GM21515 (cell line): ENCODE results near the gene TAS2R19.
"Not testable (repeated sequence)": the region's sequence is repeated elsewhere in the genome, so short reads cannot be mapped to it uniquely, and the experiment has no call there.

Experiments
- ATAC-seq: cut with Tn5 transposase; IDR thresholded peaks from one replicate; pipeline ENCODE4 v1.9.1; 2021; ENCODE audit not compliant: unreplicated experiment

TAS2R19 gene, protein sequence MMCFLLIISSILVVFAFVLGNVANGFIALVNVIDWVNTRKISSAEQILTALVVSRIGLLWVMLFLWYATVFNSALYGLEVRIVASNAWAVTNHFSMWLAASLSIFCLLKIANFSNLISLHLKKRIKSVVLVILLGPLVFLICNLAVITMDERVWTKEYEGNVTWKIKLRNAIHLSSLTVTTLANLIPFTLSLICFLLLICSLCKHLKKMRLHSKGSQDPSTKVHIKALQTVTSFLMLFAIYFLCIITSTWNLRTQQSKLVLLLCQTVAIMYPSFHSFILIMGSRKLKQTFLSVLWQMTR

GRCh38 chr12:11022520-11022919, at the start of gene TAS2R19:
TSS of gene TAS2R19 (minus strand) at chr12:11022620. CDS start at chr12:11022571, 49 bp downstream.
- no peak for ATAC-seq

DNA sequence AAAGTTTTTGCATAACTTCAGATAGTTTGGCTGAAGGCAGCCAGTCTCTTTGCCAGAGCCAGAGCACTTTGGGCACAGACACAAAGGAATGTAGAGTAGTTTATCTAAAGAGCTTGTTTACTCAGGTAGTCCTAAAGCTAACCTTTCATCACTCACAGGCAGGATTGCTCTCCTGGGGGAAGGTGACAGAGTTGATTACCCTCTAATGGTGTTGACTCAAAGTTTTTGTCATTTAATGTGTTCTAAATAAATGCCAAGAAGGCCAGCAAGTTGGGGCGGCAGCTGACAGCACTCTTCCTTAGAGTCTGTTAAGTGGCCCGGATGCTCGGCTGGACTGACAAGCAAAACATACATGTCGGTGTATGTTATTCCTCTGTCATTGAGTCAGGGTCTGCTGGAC, 49.0 kb upstream of the TAS2R19 start:
- no peak for ATAC-seq

- no peak for ATAC-seq
Observed at GRCh38 chr12:11070999-11071398, 48.6 kb upstream of the TAS2R19 start.

DNA sequence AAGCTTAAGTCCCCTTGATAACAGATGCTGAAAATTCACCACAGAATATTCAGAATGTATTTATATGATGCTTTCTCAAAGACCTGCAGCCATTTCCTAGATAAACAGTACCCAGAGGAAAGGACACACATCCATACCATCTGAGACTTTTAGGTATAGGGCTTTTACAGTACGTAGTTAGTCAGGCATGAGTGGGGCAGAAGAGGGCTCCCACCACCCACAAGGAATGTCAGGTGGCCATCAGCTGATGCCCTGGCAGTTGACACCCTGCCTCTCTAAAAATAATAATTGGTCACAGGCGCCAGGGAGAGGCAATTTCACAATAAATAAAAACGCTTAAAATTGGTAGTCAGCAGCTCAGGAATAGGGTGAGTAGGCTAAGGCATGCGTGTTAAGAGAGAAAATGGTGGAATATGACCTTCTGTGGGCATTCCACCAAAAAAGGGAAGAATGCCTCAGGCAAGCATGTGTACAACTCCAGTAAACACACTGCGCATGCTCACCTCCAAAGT, 47.5 kb upstream of the TAS2R19 start:
- no peak for ATAC-seq

GRCh38 chr12:11067514-11067913, 45.1 kb upstream of the TAS2R19 start:
- no peak for ATAC-seq

DNA sequence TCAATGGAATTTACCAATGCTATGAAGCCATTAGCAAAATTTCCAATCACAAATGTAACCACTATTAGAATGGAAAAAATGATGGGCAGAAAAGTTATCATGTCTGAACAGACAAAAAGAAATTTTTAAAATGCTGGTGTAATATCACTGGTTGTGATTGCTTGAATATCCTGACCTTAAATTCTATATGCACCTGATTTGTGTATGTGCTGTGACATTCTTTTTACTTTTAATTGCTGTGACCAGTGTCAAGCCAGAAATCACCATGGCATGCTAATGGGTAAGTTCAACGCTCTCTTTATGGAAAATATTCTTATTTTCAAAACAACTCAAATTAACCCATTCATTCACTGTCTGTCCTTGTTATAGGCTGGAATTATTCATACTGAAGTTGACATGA, 39.8 kb upstream of the TAS2R19 start, which contains the start of gene TAS2R46:
Gene TAS2R46 (minus strand): TSS at position 101 of the 400 bp plus-strand sequence. CDS start 0 bp downstream, at position 101.
- not testable (repeated sequence) for ATAC-seq

GRCh38 chr12:11059784-11060183, 37.4 kb upstream of the TAS2R19 start:
- ATAC-seq, result no peak

GRCh38 chr12:11059041-11059440, 36.6 kb upstream of the TAS2R19 start:
- no peak for ATAC-seq

DNA sequence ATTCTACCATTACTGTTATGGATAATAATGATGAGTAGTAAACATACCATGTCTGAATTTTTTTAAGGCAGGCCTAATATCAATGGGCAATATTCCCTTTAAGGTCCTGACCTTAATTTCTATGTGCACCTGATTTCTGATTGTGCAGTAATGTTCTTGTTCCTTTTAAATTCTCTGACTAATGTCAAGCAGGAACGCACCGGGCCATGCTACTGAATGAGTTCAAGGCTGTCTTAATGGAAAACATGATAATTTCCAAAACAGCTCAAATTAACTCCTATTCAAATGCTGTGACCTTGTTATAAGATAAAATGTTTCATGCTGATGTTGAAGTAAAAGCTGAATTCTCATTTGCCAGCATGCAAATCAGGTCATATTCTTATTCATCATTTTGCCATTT, 32.9 kb upstream of the TAS2R19 start:
- no peak for ATAC-seq

DNA sequence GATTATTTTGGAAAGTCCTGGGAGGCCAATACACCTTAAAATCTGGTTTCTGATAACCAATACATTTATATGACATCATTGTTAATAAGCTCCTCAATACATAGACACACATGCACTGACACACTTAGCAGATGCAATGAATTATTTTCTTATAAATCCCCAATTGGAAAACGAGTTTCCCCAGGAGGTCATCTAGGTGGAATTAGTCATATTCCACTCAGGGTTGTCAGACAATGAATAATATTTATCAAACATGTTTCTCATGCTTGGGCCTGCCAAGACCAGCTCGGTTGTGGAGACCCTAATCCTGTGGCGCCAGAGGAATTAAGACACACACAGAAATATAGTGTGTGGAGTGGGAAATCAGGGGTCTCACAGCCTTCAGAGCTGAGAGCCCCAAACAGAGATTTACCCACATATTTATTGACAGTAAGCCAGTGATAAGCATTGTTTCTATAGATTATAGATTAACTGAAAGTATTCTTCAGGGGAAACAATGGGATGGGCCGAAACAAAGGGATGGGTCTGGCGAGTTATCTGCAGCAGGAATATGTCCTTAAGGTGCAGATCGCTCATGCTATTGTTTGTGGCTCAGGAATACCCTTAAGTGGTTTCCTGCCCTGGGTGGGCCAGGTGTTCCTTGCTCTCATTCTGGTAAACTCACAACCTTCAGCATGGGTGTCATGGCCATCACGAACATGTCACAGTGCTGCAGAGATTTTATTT, 27.5 kb upstream of the TAS2R19 start:
- not testable (repeated sequence) for ATAC-seq

GRCh38 chr12:11041366-11041765, 18.9 kb upstream of the TAS2R19 start:
- not testable (repeated sequence) for ATAC-seq

DNA sequence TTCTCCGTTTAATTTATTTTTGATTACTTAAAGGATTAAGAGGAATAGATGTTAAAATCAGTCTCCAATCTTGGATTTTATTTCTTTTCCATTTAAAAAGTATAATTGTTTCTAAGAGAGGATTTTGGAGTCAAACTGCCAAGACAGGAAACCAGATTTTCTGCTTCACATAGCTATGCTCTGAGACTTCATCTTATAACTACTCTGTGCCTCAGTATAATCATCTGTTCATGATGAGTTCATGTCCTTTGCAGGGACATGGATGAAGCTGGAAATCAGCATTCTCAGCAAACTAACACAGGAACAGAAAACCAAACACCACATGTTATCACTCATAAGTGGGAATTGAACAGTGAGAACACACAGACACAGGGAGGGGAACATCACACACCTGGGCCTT, 17.7 kb upstream of the TAS2R19 start:
- no peak for ATAC-seq

DNA sequence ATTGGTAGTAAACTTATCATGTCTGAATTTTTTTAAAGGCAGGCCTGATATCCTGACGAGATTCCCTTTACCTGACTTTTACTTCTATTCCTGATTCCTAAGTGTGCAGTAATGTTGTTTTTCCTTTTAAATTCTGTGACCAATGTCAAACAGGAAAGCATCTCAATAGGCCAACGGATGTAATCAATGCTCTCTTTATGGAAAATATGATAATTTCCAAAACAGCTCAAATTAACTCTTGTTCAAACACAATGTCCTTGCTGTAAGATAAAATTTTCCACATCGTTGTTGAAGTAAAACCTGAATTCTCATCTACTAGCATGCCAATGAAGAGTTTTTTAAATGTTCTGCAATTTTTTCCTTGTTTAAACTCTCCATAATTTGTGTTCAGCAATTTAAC, 16.8 kb upstream of the TAS2R19 start:
- no peak for ATAC-seq

DNA sequence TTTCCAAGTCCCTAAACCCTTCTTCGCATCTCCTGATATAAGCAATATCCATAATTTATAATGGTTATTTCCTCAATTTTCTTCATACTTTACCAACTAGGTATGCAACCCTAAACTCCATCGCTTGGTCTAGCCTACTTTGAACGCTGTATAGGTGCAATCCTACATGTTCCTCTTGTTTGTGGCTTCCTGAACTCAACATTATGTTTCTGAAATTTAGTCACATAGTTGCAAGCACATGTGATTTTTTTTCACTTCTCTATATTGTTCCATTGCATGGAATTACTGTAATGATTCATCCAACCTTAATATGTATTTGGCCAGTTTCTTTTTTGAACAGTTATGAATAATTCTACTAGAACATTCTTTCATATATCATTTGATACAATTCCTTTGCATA, 11.5 kb upstream of the TAS2R19 start:
- not testable (repeated sequence) for ATAC-seq

GRCh38 chr12:11031307-11031706, 8.9 kb upstream of the TAS2R19 start, which contains the start of gene TAS2R31:
TSS of gene TAS2R31 (minus strand) at chr12:11031407. CDS start at chr12:11031335, 72 bp downstream.
- no peak for ATAC-seq

GRCh38 chr12:11026118-11026517, 3.7 kb upstream of the TAS2R19 start:
- ATAC-seq, result no peak

DNA sequence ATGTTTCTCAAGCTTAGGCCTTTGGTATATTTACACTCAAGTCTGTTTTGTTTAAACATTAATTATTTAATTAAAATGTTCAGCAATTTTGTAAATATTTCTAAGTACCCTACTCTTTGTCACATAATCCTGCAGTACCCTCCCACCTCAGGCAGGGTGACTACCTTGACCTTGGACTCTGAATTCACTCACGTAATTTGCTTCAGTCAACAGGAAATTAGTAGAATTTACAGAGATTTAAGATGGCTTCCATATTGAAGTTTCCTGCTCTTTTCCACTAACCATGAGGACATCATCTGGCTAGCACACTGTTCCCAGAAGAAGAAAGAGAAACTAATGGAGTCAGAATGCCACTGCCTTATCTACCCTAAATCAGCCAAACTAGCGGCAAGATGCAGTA, 967 bp upstream of the TAS2R19 start:
- ATAC-seq, result no peak

GRCh38 chr12:11016937-11017336, 5.5 kb downstream of the TAS2R19 start:
- no peak for ATAC-seq

DNA sequence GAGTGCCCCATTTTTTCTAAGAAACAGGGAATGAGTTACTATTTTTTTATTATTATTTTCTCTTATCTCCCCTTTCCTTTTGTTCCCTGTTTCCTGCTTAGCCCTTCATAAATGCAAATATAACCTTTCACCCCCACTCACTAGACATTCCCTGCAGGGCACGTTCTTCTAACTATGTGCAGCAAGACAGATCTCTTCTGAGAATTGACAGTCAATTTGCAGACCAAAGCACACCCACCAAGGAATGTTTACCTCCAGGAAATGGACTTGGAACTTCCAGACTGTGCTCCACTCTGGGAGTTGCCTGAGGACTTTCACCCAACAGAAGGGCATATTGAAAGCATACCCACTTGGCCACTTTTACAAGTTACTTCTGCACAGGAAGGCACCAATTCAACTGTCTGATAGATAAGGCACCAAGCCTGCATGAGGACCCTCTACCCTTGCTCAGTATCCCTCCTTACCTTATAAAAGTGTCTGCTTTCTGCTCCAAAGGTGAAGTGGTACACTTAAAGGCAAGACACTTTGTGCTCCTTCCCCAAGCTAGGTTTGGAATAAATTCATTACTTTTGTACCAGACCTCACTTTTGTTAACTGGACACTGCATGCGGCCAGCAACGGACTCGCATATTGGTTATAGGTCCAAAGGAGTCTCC, 6.5 kb downstream of the TAS2R19 start:
- ATAC-seq, result no peak

DNA sequence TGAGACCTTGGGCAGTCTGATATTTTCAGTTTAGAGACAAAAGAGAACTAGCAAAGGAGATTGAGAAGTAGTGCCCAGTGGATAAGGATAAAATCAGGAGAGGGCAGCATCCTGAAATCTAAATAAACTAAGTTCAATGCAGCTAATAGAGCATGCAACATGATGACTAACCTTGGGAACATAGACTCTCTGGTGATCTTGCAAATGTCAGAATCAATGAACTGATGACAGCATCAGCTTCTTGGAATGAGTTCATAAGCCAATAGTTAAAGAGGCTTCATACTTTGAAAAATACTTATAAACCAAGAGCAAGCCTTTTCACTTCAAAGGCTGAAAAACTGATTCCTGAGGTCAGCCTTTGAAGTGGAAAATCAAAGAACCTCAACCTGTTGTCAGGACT, 8.2 kb downstream of the TAS2R19 start:
- ATAC-seq, result no peak

DNA sequence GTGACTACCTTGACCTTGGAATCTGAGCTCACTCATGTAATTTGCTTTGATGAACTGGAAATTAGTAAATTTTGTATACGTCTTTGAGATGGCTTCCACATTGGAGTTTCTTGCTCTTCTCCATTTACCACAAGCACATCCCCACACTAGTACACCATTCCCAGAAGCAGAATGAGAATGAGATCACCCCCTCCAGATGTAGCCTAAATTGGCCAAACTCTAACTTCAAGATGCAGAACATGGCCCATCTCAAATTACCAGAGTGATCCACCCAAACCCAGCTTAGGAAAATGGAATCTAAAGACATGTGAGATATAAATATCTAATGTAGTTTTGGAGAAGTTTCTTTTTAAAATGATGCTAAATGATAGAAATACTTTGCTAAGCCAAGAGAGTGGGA, 14.8 kb downstream of the TAS2R19 start:
- ATAC-seq, result no peak

GRCh38 chr12:10998204-10998603, 24.2 kb downstream of the TAS2R19 start, which contains the start of gene TAS2R20:
TSS of gene TAS2R20 (minus strand) at chr12:10998304. CDS start at chr12:10997875, 429 bp downstream.
- no peak for ATAC-seq
